NCI-H2107 (cell line): ENCODE data around the gene ADAM12.

ENCODE experiments used
- DNase-seq: peaks from one replicate; lab custom pipeline; 2025; lab: John Stamatoyannopoulos, UW

ADAM12 gene

GRCh38 chr10:126013489-126014281 is 374.6 kb downstream of the ADAM12 start:
- no peak for DNase-seq

- no peak for DNase-seq
Measured at GRCh38 chr10:126012485-126012884, 375.8 kb downstream of the ADAM12 start.

GRCh38 chr10:126011995-126012394 is 376.3 kb downstream of the ADAM12 start:
- no peak for DNase-seq

DNA sequence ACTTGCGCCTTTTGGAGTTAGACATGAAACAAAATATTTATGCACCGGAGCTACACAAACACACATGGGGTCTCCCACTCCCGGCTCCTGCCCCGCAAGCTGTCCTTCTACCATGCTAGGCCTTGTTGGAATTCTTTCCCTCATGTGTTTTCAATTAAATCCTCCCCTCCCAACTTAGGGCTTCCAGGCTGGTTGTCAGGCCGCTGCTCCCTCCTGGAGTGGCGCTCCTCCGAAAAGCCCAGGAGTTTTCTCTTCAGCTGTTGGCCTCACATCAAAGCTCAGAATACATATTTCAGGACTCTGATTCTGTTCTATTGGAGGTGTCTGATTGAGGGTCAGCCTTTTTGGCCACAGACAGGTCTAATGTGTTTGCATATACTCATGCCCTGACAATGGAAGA is 378.6 kb downstream of the ADAM12 start:
- no peak for DNase-seq

GRCh38 chr10:126006906-126007305 is 381.4 kb downstream of the ADAM12 start:
- DNase-seq, result no peak

- no peak for DNase-seq
Measured at GRCh38 chr10:126006264-126006663, 382.0 kb downstream of the ADAM12 start.

DNA sequence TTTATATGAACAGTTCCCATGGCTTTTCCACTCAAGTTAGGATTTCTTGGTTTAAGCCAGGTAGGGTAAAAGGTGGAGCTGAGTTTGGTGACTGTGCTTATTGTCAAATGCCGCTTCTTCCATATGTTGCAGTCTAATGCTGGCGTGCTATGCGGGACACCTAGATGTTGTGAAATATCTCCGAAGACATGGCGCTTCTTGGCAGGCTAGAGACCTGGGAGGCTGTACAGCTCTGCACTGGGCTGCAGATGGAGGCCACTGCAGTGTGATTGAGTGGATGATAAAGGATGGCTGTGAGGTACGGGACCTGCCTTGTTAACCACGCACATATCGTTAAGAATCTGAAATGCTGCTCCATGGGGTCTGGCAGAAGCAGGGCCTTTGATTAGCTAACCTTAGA is 383.5 kb downstream of the ADAM12 start:
- DNase-seq, result no peak

DNA sequence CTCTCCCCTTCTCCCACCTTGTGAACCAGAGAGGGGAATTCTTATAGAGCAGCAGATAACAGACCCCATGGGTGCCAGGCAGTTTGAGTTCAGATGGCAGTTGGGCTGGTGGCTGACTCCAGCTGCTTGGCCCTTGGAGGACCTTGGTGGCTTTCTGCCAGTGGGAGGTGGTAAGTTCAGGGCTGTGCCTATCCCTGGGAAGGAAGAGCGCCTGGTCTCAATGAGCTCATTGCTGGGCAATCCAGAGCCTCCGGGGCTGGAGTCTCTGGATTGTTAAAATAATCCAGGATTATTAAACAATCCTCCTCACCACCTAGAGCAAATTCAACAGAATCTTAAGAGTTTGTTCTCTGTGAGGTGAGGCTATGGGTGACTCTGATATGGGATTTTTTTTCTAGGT is 386.7 kb downstream of the ADAM12 start:
- DNase-seq, result no peak

GRCh38 chr10:125999694-126000093 is 388.6 kb downstream of the ADAM12 start:
- no peak for DNase-seq

DNA sequence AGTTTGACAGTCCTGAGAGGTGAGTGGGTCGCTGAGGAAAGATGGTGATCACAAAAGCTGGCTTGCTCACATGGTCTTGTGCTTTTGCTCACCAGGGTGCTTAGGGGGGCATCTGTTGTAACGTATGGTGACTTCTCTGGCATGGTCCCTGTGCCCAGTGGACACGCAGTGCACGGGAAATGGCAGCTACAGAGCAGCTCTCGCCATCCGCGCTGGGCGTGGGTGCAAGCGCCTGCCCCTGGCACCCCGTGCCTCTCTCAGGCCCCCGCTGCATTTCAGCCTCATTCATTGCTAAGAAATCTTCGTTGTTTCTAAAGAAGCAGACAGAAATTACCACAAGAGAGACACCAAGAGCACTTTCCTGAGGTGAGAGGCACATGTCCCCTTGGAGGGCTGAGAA is 390.7 kb downstream of the ADAM12 start:
- no peak for DNase-seq

GRCh38 chr10:125995726-125996304 is 392.5 kb downstream of the ADAM12 start:
- DNase-seq, result no peak

DNA sequence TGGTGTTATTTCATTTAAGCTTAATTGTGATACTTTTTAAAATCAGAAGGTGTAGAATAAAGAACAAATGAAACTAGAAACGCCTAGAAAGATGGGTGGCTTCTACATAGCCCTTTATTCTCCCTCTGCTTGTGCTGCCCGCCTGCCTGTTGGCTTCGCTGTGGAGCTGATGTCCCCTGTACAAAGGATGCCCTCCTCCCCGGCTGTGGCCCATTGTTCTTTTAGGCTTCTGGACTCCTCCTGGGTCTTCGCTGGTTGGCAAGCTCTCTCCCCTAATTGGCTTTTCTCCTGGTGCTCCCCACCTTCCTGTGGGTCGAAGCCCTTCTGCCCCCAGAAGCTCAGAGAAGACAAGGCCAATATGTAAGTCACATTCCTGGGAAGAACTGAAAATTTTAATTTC is 393.7 kb downstream of the ADAM12 start:
- DNase-seq, result no peak

DNA sequence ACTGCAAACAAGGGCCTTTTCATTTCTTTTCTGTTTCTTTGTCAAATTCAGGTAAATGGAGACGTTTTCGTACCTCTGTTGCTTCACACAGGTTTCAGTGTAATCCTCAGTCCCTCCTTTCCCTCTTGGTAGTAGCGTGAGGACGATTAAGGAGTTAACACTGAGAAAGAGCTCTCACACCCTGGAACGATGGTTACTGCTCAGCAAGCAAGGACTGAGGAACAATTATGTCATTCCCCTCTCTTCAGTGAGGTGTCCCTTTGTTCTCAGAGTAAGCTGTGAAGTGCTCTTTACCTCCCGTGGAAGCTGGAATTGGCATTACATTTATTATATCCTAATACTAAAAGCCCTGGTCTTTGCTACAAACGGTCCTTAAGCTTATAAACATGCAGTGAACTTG is 396.0 kb downstream of the ADAM12 start:
- DNase-seq, result no peak

DNA sequence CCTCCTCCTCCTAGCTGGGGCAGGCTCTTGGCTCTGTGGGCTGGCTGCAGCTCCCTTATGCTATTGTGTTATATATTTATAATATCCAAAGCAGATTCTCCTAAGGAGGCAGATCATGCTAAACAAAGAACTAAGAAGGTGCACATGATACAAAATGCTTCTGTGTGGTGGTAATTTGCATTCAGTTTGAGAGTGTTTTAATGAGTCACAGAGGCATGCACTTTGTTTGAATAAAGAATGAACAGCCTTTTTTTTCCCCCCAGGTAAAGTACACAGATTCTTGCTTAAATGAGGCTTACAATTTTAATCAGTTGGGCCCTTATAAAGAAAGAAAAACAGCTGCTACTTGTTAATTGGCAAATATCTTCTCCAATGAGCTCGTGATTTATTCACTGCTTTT is 396.9 kb downstream of the ADAM12 start:
- DNase-seq, result no peak

DNA sequence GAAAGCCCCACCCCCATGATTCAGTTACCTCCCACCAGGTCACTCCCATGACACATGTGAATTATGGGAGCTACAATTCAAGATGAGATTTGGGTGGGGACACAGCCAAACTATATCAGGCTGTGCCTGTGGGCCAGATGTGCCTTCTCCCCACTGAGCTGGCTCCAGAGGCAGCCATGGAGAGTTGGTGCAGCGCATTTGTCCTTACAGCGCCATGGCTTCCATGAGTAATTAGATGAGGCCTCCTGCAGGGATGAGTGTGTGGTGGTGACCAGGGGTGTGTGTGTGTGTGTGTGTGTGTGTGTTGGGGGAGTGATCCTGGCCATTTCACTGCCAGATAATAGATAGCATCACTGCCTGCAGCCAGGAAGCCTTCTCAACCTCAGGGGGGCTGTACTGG is 397.3 kb downstream of the ADAM12 start:
- no peak for DNase-seq

DNA sequence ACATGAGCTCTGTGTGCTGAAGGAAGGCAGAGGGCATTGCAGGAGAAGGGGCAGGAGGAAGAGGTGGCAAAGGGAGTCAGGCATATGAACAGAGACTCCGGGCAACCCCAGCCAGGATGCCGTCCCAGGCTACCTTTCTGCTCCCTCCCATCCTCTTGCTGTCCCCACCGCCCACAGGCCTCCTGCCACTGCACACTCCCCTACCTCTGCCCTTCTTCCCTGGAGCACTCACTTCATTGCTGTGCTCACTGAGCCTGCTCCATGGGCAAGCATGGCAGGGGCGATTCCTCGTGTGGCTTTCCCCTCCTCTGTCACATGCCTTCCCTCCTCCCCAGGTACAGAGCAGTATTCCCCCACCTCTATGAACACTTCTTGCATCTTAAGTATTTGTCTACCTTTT is 398.5 kb downstream of the ADAM12 start:
- DNase-seq, result no peak

DNA sequence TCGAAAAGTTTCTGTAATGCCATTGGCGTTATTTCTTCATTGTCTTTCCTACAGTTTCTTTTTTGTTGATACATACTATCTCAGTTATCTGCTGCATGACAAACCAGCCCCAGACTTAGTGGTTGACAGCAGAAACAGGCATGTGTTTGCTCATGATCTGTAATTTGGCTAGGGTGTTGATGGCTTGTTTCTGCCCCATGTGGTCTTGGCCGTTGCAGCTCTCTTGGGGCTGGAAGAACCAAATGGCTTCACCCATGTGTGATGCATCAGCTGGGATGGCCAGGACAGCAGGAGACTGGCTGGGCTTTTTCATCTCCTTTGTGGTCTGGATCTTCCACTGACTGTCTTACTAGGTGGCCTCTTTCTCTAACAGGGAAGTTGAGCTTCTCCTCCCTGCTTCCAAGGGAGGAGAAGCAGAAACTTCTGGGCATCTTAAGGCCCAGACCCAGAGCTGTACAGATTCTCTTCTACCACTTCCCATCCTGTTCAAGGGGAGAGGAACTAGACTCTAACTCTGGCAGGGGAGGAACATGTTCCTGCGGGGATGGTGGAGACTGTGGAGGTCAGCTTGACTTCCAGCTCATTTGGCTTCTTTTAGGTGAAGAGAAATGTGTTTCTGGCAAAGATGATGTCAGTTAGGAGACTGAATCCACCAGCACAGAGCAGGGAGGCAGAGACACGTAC is 402.6 kb downstream of the ADAM12 start:
- DNase-seq, result no peak

DNA sequence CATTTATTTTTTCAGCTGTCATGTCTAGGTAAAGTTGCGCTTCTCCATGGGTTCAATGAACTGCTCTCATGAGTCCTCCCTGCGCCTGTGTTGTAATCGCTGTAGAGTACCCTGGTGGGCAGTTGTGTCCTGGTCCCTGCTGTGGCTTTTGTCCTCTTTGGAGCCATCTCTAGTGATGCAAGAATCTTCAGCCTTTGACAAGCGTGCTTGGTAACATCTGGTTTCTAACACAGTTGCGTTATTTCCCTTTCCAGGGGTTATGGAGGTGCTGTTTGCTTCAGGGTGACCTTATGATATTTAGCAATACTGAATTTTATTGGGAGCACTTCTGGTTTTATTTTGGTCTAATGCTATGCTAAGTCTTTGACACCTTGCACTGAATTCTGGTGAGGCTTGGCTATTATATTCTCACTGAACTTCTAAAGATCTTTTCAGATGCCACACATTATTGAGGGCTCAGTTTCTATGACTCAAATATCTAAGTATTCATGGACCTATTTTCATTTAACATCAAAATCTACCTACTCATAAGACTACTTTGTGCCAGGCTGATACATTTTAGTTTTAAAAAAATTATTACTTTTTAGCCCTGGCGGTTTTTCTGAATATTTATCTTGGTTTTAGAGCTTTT is 403.3 kb downstream of the ADAM12 start:
- no peak for DNase-seq

- no peak for DNase-seq
Measured at GRCh38 chr10:125984346-125984745, 403.9 kb downstream of the ADAM12 start.

- no peak for DNase-seq
Measured at GRCh38 chr10:125983656-125984055, 404.6 kb downstream of the ADAM12 start.

GRCh38 chr10:125983161-125983560 is 405.1 kb downstream of the ADAM12 start:
- DNase-seq, result no peak

GRCh38 chr10:125982260-125982948 is 405.9 kb downstream of the ADAM12 start:
- no peak for DNase-seq
